ENCODE measurements around the gene CLDN3.
"Not testable (repeated sequence)": the region's sequence is repeated elsewhere in the genome, so short reads cannot be mapped to it uniquely, and the experiment has no call there.

CLDN3 gene

DNA sequence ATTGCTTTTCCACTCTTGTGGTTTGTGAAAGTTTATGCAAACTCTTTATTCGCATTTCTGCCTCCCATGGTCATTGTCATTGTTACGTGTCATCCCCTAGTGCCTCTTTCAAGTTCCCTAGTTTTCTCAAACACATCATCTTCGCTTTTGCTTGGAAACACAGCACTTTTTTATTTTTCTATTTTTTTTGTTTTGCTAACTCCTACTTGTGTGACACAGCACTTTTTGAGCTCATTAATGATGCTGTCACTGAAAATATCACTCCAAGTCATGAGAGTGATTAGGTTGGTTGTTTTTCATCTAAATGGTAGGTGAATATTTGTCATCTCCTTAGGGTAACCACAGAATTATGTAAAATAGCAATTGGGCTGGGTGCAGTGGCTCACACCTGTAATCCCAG, 42.1 kb downstream of the CLDN3 start:
- no peak overlapping the region for H3K4me3 ChIP-seq (ENCODE audit: low read depth, low read length)
- DNase-seq (ENCODE audit: low read depth), result no peak
- TF ChIP-seq CTCF (IDR thresholded peaks at IDR 0.05; ENCODE audit: low read depth, low read length) (no peak), MYC (IDR thresholded peaks at IDR 0.05; ENCODE audit: low read depth, low read length) (no peak), POLR2A (IDR thresholded peaks at IDR 0.05; ENCODE audit: extremely low read depth, insufficient read length) (no peak), MAX (IDR thresholded peaks at IDR 0.05; ENCODE audit: low read depth, low read length) (no peak)

DNA sequence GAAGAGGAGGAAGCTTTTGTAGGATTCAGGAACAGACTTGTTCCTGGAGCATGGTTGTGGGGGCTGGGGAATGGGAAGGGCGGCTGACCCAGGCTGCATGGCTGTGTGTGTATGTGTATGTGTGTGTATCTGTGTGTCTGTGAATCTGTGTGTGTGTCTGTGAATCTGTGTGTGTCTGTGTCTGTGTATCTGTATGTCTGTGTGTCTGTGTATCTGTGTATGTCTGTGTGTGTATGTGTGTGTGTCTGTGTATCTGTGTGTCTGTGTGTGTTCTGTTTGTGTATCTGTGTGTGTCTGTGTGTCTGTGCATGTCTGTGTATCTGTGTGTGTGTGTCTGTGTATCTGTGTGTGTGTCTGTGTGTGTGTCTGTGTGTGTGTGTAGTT, 44.0 kb downstream of the CLDN3 start:
- TF ChIP-seq CTCF (IDR thresholded peaks at IDR 0.05; ENCODE audit: low read depth, low read length) (no peak), MYC (IDR thresholded peaks at IDR 0.05; ENCODE audit: low read depth, low read length) (no peak), POLR2A (IDR thresholded peaks at IDR 0.05; ENCODE audit: extremely low read depth, insufficient read length) (no peak), MAX (IDR thresholded peaks at IDR 0.05; ENCODE audit: low read depth, low read length) (no peak)
- H3K4me3 ChIP-seq (ENCODE audit: low read depth, low read length), result no peak overlapping the region
- DNase-seq (ENCODE audit: low read depth), result no peak

GRCh38 chr7:73723813-73724212, 46.3 kb downstream of the CLDN3 start:
- no peak for DNase-seq (ENCODE audit: low read depth)
- TF ChIP-seq MYC (IDR thresholded peaks at IDR 0.05; ENCODE audit: low read depth, low read length) (no peak), CTCF (IDR thresholded peaks at IDR 0.05; ENCODE audit: low read depth, low read length) (no peak), POLR2A (IDR thresholded peaks at IDR 0.05; ENCODE audit: extremely low read depth, insufficient read length) (no peak), MAX (IDR thresholded peaks at IDR 0.05; ENCODE audit: low read depth, low read length) (no peak)
- no peak overlapping the region for H3K4me3 ChIP-seq (ENCODE audit: low read depth, low read length)

DNA sequence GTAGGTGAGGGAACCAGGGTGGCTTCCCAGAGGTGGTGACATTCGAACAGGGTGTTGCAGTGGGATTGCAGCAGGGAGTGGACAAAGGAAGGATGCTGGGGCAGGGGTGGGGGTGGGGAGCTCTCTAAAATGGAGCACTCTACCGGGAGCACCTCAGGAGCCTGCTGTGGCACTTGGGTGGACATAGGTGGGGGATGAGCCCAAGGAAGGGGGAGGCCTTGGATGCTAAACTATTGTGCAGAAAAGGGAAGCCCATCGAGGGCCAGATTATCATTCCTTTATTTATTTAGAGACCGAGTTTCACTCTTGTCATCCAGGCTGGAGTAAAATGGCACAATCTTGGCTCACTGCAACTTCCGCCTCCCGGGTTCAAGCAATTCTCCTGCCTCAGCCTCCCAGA, 47.3 kb downstream of the CLDN3 start:
- no peak for TF ChIP-seq CTCF (IDR thresholded peaks at IDR 0.05; ENCODE audit: low read depth, low read length)
- no peak for TF ChIP-seq MAX (IDR thresholded peaks at IDR 0.05; ENCODE audit: low read depth, low read length)
- TF ChIP-seq MYC (IDR thresholded peaks at IDR 0.05; ENCODE audit: low read depth, low read length), result no peak
- no peak for TF ChIP-seq POLR2A (IDR thresholded peaks at IDR 0.05; ENCODE audit: extremely low read depth, insufficient read length)
- DNase-seq (ENCODE audit: low read depth), result no peak
- H3K4me3 ChIP-seq (ENCODE audit: low read depth, low read length), result no peak overlapping the region

DNA sequence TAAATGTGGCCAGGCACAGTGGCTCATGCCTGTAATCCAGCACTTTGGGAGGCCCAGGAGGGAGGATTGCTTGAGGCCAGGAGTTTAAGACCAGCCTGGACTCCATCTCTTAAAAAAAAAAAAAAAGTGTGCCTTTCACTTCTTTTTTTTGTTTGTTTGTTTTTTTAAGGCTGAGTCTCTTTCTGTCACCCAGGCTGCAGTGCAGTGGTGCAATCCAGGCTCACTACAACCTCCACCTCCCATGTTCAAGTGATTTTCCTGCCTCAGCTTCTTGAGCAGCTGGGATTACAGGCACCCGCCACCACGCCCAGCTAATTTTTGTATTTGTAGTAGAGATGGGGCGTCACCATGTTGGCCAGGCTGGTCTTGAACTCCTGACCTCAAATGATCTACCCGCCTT, 47.9 kb downstream of the CLDN3 start:
- DNase-seq (ENCODE audit: low read depth), result peak; percentile 13
- H3K4me3 ChIP-seq (ENCODE audit: low read depth, low read length), result not testable (repeated sequence)

DNA sequence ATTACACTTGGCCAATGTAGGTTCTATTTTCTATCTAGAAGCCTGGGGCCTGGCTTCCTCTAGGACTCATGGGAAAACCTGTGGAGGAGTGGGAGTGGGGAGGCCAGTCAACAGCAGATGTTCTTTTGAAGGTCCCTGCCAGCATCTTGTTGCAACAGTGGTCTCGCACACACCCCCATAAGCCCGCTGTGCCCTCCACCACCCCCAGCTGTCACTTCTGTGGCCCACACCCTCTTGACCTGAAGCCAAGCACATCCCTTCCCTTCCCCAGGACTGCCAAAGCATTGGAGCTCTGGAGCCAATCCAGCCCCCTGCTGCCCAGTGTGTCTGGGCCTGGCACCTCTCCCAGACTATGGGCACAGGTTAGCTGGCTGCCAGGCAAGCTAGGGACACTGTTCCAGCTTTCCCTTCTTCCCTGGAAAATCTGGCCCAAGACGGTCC, 48.7 kb downstream of the CLDN3 start:
- DNase-seq (ENCODE audit: low read depth), result no peak
- TF ChIP-seq CTCF (IDR thresholded peaks at IDR 0.05; ENCODE audit: low read depth, low read length) (no peak), MAX (IDR thresholded peaks at IDR 0.05; ENCODE audit: low read depth, low read length) (no peak), POLR2A (IDR thresholded peaks at IDR 0.05; ENCODE audit: extremely low read depth, insufficient read length) (no peak), MYC (IDR thresholded peaks at IDR 0.05; ENCODE audit: low read depth, low read length) (no peak)
- H3K4me3 ChIP-seq (ENCODE audit: low read depth, low read length), result no peak overlapping the region

- not testable (repeated sequence) for H3K4me3 ChIP-seq (ENCODE audit: low read depth, low read length); DNase-seq (ENCODE audit: low read depth)
These were observed 49.6 kb downstream of the CLDN3 start for GRCh38 chr7:73720443-73720842.

Measured in NB4 (cell line).